Measurements from ENCODE around the gene CRHR1.
"Not testable (repeated sequence)": the region's sequence is repeated elsewhere in the genome, so short reads cannot be mapped to it uniquely, and the experiment has no call there.

Gene CRHR1

DNA sequence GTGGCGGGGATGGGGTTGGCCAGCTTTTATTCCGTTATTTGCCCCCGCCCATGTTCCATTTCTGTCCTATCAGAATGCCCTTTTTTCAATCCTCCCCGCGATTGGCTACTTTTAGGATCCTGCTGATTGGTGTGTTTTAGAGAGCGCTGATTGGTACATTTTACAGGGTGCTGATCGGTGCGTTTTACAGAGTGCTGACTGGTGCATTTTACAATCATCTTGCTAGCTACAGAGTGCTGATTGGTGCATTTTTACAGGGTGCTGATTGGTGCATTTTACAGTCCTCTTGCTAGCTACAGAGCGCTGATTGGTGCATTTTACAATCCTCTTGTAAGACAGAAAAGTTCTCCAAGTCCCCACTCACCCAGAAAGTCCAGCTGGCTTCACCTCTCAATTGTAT is 78.0 kb downstream of the CRHR1 start:
- not testable (repeated sequence) for FAIRE-seq; DNase-seq (ENCODE audit: low spot score)

DNA sequence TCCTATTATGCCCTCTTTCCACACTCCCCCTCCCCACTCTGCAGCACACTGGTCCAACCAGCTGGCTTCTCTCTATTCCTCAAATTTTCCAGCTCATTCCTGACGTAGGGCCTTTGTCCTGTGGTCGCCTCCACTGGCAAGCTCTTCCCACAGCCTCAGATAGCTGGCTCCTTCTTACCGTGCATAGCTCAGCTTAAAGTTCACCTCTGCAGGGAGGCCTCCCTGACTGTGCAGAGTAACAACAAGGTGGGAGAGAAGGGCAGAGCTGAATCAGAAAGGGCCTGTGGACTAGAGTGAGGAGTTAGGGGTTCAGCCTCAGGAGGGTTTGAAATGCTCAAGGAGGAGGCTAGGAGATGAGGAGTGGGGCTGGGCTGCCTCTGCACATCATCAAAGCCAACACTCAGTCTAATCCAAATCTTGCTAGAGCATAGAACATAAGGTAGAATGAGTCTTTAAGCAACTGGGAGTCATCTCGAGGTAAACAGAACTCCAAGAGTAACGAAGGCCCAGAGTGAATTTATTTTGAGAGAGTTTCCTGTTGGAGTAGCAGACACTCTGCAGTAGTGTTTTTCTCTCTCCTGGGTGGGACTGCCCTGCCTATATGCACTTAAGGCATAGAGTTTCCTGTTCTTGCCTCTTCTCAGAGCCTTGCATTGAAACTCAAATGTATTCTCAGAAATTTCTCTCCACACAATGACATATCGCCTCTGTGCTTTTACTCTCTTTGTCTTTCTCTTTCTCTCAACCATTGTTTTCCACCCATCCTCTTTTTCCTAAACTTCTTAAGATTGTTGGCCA is 79.9 kb downstream of the CRHR1 start:
- FAIRE-seq = no peak
- DNase-seq (ENCODE audit: low spot score) = no peak

DNA sequence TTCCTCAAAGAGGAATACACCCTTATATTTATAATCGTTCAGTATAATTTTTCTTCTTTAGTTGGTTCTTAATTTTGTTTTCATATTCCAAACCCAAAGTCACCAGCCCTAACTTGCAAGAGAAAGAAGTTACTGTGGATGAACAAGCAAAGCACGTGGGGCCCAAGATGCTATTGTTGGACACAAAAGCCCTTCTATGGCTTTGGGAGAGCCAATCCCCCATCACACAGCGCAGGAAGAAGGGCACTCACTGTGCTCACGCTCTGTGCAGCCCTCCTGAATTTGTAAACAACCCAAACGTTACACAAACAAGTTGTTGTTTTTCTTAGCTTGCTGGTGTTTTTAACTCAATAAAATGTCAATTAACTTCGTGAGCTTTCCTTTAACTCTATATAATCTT is 83.1 kb downstream of the CRHR1 start:
- DNase-seq (ENCODE audit: low spot score) (no peak), FAIRE-seq (no peak)

DNA sequence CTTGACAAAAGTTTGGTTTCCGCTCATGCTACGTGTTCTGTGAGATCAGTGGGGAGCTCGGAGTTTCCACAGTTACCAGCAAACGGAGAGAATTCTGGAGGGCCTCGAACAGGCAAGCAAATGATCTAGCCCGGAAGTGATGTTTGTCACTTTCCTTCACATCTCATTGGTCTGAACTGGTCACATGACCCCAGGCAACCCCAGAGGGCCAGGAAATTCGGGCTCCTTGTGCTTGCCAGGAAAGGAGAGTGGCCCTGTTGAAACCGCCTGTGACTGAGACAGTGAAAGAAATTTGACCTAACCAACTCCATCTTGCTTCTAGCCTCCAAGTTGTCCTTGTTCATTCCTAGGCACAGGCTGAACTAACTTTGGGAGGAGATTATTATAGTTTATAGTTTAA is 83.6 kb downstream of the CRHR1 start:
- DNase-seq (ENCODE audit: low spot score) = no peak
- FAIRE-seq = no peak

DNA sequence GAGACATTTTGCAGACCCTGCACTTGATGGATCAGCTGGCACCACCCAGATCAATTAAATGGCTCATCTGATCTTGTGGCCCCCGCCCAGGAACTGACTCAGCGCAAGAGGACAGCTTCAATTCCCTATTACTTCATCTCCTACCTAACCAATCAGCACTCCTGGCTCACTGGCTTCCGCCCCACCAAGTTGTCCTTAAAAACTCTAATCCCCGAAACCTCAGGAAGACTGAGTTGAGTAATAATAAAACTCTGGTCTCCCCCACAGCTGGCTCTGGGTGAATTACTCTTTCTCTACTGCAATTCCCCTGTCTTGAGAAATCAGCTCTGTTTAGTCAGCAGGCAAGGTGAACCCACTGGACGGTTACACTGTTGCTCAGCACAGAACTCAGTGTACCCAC is 84.2 kb downstream of the CRHR1 start:
- no peak for DNase-seq (ENCODE audit: low spot score)
- no peak for FAIRE-seq

DNA sequence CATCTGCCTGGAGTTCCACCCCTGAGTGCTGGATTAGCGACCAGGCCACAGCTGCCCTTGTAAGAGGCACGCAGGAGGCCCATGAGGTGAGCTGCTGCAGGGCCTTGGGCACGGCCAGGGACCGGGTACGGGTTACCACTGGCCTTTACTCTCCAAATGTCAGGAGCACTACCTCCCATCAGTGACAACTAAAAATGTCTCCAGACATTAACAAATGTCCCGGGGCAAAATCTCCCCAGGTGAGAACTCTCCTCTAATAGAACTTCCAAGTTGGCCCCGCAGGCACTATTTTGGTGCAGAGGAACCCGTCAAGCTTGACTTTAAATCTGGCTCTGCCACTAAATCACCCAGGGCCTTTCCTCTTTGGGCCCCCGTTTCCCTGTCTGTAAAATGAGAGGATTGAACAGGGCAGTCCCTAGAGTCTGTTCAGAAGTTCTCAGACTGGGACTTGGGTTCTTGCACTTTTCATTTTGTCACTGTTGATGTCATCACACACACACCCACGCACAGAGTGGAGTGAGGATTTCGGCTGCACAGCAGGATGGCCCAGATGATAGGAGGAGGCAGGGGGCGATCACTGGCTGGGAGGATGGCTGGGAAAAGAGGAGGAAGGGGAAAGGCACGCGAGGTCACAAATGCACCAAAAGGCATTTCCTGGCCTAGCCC is 85.7 kb downstream of the CRHR1 start:
- DNase-seq (ENCODE audit: low spot score) (no peak), FAIRE-seq (no peak)

DNA sequence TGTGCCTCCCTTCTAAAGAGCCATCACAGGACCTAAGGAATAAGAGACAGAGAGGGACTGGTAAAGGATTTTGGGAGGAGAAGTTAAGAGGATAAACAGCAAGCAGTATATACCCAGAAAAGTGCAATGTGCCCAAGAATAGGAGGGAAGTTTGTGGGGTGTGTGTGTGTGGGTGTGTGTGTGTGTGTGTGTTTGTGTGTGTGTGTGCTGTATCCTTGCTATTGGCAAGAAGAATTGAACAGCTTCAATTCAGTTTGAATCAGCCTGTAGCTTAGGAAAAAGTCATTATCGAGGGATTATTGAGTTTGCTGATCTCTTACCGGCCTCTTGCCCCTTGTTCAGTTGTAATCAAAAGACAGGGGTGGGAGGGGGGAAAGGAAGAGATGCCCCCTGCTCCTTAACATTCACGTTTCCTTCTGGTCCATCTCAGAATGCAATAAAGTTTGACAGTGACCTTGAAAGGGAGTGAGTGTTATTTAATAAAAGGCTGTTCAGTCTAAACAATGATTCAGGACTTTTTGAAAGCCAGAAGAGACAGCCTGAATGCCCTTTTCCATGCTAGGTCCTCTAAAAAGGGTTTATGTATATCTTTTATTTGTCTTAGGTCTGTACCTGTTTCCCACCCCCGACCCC is 86.3 kb downstream of the CRHR1 start:
- no peak for FAIRE-seq

DNA sequence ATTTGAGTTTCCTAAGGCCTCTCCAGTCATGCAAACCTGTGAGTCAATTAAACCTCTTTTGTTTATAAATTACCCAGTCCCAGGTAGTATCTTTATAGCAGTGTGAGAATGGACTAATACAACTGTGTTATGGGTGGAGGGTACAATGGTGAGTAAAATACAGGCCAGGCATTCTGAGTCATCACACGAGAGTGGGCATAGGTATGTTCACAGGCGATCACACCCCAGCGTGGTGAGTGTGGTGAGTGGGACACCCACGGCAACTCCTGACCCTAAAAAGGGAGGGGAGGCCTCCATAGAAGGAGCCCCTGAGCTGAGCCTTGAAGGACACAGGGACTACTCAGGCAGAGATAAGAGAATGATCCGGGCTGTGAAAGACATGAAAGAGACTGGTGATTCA is 87.6 kb downstream of the CRHR1 start:
- FAIRE-seq = no peak
- no peak for DNase-seq (ENCODE audit: low spot score)

More for the DNA sequence above, 86.3 kb downstream of the CRHR1 start:
- DNase-seq (ENCODE audit: low spot score) = no peak

DNA sequence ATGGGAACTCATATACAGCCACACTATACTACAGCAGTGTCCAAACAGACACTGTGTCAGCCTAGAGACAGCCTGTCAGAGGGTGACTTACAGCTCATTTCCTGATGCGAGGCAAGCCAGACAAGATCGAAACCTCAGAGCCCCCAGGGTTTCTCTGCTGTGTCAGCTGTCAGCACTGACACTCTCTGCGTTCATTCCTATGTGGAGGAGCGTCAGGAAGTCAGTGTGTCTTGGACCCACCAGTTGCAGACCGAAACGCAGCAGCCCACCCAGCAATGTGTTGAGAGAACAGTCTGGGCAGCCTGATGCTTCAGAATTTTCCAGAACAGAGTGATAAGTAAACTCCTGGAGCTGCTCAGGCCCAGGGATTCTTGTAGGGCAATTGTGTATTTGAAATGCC is 89.6 kb downstream of the CRHR1 start:
- no peak for FAIRE-seq
- DNase-seq (ENCODE audit: low spot score) = no peak

DNA sequence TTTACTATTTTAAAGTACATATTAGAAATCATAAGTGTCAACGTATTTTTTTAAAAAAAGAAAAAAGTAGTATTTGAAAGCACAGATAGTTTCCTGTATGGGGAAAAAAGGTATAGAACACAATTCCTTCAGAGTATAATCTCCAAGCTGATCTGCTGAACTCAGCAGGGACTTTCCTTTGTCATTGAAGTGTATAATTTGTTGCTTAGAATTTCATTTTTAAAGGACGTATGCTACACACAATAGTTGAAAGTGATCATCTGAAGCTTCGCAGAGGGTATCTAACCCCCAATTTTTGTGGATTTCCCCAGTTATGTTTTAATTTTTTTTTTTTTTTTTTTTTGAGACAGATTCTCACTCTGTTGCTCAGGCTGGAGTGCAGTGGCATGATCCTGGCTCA is 90.0 kb downstream of the CRHR1 start:
- no peak for FAIRE-seq
- no peak for DNase-seq (ENCODE audit: low spot score)

DNA sequence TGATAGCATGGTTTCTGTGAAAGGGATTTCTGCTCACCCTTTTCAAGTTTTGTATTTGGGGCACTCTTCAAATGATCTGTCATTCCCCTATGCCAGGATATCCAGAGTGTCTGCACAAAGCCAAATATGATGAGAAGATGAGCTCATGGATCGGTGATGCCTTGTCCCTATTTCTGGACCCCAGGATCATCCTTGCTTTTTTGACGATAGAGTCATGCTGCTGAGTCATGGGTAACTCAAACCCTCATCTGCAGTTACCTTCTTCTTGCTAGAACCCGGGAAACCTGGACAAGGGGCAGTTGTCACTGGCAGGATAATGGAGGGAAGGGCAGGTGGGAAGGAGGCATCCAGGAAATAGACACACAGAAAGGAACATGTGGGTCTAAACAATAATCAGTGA is 92.4 kb downstream of the CRHR1 start:
- no peak for DNase-seq (ENCODE audit: low spot score)
- FAIRE-seq = no peak

DNA sequence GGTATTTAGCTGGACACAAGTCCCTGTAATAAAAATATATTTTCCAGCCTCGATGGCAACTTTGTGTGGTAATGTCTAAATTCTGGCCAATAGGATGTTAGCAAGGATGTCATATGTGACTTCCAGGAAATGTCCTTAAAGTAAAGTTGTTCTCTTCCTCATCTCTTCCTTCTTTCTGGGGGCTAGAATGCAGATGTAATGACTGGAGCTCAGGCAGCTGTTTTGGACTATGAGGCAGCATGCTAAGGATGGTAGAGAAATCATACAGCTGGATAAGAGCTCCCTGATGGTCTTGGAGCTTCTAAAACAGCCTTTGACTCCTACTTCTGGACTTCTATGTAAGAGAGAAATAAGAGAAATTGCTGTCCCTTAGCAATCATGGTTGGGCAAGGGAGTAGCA is 93.3 kb downstream of the CRHR1 start:
- DNase-seq (ENCODE audit: low spot score) = no peak

DNA sequence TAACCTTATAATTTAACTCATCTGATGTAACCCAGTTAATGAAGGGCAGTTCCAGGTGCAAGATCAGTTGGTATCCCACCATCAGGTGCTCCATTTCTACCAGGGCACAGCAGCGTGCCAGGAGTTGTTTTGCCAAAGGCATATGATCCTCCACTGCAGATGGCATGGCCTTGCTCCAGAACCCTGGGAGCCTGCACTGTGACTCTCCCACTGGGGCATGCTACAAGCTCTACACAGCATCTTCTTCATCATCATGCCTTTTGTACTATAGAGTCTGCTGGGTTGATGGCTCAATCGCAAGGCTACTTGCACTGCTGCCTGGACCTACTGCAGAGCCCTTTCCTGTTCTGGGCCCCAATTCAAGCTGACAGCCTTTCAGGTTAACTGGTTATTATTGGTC is 98.9 kb downstream of the CRHR1 start:
- DNase-seq (ENCODE audit: low spot score) (no peak), FAIRE-seq (no peak)

More for the DNA sequence above, 93.3 kb downstream of the CRHR1 start:
- FAIRE-seq = no peak

All from RCC 7860 (cell line).